AML-193 (cell line): ENCODE data around the gene SPANXN5.
"Not testable (repeated sequence)": the region's sequence is repeated elsewhere in the genome, so short reads cannot be mapped to it uniquely, and the experiment has no call there.

Experiments used
- DNase-seq, 2 experiments: peaks; one replicate each; lab custom pipeline; 2025; lab: John Stamatoyannopoulos, UW

SPANXN5 gene

GRCh38 chrX:52797327-52797726 is at the start of gene SPANXN5:
Gene SPANXN5 (minus strand): TSS chrX:52797427. CDS start chrX:52797348, 79 bp downstream.
- DNase-seq = not testable (repeated sequence)

GRCh38 chrX:52843619-52844018 is 46.4 kb upstream of the SPANXN5 start:
- not testable (repeated sequence) for DNase-seq

GRCh38 chrX:52839137-52839536 is 41.9 kb upstream of the SPANXN5 start:
- no peak for DNase-seq

- no peak for DNase-seq
Observed at GRCh38 chrX:52830551-52830950, 33.3 kb upstream of the SPANXN5 start.

- no peak for DNase-seq
Observed at GRCh38 chrX:52824608-52825007, 27.4 kb upstream of the SPANXN5 start.

GRCh38 chrX:52821079-52821760 is 24.0 kb upstream of the SPANXN5 start:
- DNase-seq = no peak

GRCh38 chrX:52819788-52820187 is 22.6 kb upstream of the SPANXN5 start:
- DNase-seq = no peak

GRCh38 chrX:52811065-52811625 is 13.9 kb upstream of the SPANXN5 start, which contains the start of gene XAGE5:
Gene XAGE5 (plus strand): TSS chrX:52811287. CDS start chrX:52812567, 1,280 bp downstream.
- DNase-seq = no peak

GRCh38 chrX:52804876-52805275 is 7.6 kb upstream of the SPANXN5 start:
- DNase-seq = not testable (repeated sequence)

GRCh38 chrX:52773504-52773903 is 23.7 kb downstream of the SPANXN5 start:
- DNase-seq = not testable (repeated sequence)

- DNase-seq = not testable (repeated sequence)
Observed at GRCh38 chrX:52765983-52766382, 31.2 kb downstream of the SPANXN5 start.

- not testable (repeated sequence) for DNase-seq
Observed at GRCh38 chrX:52750952-52751351, 46.3 kb downstream of the SPANXN5 start, which contains the start of gene SSX2B. Gene SSX2B (plus strand): TSS chrX:52751252. CDS start chrX:52752681, 1,429 bp downstream.
